CD4-positive, alpha-beta T cell treated with Interleukin-17A for 4 hours (primary cell): ENCODE results near the gene SDF4.
A peak's percentile ranks its signal among the peaks of the same experiment; 100 is the strongest.

ENCODE experiments used
- DNase-seq: peaks from one replicate; pipeline ENCODE4 v3.0.0-alpha.2; 2020; ENCODE audit warnings: mixed read lengths

SDF4 gene

DNA sequence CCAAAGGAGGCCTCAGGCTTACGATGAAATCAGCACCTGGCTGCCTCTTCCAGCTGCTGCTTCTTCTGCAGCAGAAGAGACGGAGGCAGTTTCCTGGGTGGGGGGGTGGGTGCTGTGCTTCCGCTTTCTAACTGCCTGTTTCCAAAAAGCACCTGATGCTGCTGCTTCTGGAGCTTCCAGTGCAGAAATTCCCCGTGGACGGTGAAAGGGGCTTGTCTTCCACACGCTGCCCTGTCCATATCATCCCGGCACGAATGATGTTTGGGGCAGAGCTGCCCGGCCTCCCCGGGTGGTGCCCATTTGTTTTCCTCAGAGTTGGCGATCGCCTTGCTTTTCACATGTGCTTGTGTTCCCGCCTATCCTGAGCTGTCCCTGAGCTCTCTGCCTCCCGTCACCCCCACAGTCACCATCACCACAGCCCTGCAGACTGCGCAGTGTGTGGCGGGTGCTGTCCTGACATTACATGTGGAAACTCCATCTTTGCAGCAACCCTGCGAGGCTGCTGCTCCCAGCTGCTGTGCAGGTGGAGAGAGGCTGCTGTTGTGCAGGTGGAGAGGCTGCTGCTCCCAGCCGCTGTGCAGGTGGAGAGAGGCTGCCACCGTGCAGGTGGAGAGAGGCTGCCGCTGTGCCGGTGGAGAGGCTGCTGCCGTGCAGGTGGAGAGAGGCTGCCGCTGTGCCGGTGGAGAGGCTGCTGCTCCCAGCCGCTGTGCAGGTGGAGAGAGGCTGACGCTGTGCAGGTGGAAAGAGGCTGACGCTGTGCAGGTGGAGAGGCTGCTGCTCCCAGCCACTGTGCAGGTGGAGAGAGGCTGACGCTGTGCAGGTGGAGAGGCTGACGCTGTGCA, 56.4 kb downstream of the SDF4 start:
- DNase-seq = peak; percentile 26

DNA sequence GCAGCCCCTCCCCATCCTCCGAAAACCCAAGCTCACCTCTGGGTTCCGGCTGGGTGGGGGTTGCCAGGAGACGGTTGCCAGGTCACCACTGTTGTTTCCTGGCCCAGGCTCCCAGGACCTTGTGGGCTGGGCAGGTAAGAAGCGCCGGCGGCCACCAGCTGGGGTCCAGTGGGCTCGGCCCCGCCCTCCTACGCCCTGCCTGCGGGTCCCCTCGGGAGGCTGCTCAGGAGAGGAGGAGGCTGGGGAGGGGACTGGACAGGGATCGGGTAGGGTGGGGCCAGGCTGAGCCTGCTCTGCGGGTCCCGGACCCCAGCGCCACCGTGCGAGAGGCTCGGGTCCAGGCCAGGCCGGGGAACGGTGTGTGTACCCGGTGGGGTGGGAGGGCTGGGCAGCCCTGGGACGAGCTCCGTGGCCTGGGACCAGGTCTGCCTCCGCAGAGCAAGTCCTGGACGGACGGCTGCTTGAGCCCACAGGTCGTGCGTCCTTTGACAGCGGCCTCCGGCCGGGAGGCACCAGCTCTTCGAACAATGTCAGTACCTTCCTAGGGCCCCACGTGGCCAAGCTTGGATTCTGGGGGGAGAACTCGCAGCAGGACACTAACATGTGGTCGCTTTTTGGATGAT, 57.9 kb downstream of the SDF4 start, which contains the start of gene TTLL10:
Gene TTLL10, plus strand, starts transcription at position 88 of the 623 bp plus-strand sequence. CDS start 5,336 bp downstream, outside the sequence.
- peak; percentile 75 for DNase-seq

DNA sequence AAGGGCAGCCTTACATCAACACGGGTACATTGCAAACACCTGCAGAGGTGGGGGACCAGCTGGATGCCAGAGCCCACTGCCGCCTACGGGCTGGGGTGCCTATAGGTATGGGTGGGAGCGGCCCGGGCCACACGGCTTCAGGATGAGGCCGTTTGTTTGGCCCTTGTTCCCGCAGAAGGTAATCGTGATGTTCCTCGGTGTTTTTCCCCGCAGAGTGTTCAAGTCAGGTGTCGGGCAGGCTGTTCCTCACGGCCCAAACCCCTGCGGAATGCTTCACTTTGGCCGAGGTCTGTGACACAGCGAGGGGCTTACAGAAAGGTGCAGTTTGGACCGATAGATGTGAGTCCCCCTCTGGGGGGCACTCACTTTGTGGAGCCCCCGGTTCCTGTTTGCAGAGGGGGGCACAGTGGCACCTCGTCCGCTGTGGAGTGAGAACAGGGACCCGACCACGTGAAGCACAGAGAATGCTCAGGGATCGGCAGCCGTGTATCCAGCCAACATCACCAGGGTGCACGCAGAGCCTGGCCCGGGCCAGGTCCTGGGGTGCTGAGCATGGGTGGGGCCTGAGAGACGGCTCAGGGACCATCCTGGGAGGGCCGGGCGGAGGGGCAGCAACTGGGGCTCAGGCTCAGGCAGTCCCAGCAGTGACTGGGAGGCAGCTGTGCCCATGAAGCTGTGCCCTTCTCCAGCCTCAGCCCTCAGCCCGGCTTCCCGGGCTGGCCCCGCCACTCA, 58.6 kb downstream of the SDF4 start:
- no peak for DNase-seq

DNA sequence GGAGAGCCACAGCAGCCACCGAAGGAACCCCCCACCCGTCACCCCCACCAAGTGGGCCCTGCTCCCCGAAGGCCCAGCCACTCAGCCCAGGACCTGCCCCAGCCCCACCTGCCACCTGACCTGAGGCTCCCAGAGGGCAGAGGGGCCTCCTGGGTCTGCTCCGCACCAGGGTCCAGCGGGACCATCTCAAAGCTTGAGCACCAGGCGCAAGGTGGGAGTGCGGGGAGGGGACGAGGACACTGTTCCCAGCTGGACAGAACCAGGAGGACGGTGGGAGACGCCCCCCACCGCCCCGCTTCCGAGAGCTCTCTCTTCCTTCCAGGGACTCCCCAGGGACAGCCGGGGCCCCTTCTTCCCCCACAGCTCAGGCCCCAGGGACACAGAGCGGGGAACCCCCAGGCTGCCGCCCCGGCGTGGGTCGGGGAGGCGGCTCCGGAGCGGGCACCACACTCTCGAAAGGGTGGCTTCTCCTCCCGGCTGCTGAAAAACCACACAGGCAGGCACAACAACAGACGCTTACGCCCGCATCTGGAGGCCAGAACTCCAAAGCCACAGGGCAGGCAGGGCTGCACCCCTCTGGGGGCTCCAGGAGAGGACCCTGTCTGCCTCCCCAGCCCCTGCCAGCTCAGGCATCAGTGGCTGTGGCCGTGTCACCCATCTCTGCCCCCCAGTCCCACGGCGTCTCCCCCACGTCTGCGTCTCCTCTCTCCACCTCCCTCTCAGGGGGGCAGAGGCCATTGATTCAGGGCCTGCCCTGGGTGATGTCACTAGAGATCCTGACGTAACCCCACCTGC, 60.1 kb downstream of the SDF4 start:
- DNase-seq = peak; percentile 36

DNA sequence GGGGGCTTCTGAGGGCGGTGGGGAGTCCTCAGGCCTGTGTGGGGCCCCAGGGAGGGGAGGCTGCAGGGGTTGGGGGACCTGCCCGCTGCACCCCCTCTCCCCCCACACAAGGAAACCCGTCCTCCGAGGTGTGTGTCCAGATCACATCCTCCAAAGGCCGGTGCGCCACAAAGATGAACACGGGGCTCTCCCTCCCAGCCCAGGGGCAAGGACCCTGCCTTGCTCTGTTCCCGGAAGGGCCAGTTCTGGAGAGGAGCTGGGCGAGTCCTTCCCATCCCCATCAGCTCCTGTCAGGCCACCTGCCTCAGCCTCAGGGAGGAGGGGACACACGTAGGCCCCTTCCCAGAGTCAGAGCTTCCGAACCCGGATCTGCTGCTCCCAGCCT, 60.6 kb downstream of the SDF4 start:
- no peak for DNase-seq

DNA sequence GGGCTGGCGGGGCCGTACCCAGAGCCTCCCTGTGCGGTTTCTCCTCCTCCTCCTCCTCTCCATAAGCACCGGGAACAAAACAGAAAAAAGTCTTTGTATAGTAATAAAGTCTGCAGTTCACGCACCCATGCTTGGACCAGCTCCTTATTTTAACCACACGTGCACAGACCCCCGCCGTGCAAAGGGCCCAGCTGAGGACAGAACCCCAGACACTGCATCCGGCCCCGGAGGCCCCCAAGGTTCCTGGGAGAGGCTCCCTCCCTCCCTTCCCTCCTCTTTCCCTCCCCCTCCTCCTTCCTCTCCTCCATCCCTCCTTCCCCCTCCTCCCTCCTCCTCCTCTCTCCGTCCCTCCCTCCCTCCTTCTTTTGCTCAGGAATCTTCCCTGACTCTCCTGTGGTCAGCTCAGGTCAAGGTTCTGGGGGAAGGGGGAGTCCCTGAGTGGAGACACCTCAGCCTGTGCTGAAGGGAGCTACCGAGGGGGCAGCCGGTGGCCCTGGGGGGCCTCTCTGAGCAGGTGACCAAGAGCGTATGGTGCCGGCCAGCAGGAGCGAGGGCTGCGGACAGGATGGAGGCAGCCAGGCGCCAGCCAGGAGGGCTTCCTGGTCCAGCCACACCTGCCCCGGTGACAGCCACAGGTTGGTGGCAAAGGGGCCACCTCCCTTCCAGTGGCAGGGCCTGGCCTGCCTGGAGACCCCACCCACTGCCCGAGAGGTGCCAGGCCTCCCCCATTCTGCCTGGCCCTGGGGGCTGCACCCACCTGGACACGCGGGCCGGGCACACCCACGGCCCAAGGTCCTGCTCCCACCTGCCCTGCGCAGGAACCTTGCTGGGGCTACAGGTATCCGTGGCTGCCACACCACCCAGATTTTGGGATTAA, 61.3 kb downstream of the SDF4 start:
- no peak for DNase-seq

DNA sequence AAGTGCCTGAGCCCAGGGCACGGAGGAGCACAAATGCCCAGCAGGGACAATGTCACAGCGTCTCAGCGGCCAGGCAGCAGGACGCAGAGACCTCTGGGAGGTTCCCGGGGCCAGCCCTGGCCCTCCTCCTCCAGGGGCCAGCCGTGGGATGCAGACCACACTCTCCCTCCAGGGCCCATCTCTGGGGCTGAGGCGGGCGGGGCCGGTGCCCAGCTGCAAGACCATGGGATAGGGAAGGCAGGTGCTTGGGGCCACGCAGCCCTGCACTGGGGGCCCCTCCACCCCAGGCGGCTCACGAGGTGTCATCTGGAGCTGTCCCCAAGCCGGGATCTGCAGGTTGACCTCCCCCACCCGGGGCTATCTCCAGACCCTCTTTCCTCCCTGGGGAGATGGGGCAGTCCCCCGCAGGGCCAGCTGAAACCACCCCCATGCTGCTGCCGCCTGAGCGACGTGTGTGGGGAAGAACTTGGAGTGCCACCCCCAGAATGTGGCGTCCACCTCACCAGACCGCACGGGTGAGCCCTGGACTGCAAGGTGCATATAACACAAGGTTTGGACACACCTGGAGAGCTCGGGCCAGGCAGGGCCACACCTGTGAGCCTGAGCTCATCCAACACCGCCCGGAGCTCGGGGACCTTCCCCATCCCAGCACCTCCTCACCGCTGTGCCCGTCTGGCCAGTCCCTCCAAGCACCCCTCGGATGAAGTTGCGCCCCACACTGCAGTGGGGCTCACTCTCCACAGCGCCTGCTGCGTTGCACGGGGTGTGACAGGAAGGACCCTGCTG, 62.2 kb downstream of the SDF4 start:
- peak; percentile 1 for DNase-seq

DNA sequence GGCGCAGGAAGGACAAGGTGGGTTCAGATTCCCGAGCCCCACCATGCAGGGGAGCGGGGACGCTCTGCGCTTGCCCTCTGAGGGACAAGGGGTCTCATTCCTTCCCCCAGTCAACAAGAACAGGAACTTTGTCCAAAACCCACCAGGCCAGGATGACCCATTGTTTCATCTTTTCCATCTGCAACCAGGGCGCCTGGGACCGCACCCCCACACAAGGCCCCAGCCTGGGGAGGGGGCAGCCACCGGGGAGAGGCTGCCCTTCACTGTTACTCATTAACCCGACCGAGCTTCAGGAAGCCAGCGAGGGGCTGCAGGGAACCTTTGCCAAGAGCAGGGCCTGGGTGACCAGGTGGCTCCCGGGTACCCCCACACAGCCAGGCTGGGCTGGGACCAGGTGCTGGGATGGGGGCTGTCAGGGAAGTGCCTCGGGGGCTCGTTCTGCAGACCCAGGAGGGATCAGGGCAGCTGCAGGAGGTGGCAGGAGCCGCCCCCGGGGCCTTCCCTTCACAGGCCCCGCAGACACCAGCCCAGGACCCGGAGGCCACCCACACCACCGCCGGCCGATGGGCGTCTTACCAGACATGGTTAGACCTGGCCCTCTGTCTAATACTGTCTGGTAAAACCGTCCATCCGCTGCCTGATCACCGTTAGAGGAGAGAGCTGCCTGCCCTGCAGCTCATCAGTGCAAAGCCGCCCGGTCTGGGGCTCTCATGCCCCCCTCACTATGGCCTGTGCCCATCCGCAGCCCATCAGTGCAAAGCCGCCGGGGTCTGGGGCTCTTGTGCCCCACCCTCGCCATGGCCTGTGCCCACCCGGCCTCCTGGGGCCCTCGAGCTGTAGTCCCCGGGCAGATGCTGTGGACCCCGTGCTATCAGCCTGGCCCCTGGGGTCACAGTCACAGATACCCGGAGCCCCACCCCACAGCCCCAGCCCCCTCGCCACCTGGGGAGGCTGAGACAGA, 63.1 kb downstream of the SDF4 start:
- DNase-seq = peak; percentile 1

DNA sequence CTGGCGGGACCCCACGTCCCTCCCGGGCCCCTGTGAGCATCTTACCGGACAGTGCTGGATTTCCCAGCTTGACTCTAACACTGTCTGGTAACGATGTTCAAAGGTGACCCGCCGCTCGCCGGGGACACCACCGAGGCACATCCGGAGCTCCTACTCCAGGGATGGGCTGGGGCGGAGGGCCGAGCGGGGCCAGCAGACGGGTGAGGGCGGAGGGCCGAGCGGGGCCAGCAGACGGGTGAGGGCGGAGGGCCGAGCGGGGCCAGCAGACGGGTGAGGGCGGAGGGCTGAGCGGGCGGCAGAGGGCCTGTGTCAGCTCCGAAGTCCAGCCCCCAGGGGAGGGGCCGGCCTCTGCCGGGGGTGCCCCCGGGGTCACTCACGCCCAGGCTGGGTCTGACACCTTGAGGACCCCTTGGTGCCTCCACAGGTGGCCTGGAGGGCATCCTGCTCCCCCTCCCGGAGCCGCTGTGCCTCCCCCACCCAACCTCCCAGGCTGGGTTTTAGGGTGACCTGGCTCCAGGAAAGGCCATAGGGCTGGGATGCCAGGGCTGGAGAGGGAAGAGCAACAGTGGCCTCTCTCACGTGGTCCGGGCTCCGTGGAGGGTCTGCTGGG, 63.9 kb downstream of the SDF4 start:
- DNase-seq = no peak

DNA sequence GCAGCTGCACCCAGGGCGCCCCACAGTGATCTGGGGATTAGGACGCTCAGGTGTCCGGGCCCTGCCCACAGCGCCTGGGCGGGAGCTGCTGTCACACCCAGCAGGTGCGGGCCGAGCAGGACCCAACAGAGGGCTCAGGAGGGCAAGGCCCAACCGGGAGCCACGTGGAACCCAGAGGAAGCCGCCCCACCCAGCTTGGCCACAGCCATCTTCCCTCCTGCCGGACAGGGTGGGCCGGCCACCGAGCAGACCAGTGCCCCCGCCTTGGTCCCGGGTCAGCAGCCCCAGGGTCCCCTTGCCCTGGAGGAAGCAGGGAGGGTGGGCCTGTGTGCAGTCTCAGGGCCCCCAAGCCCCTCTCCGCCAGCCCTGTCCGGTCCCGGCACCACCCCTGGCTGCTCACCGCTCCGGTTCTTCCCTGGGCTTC, 64.4 kb downstream of the SDF4 start:
- no peak for DNase-seq
